H1 (cell line): ENCODE measurements around the gene ALPP. TPM values are rescaled to one million over a fixed set of nuclear protein-coding genes. Genes with fewer than 3 reads are reported as not detected.
"Not testable (repeated sequence)": the region's sequence is repeated elsewhere in the genome, so short reads cannot be mapped to it uniquely, and the experiment has no call there.

Experiments used
- CTCF ChIA-PET: fragments of 300-600 bp; sonication (Branson Sonifier 250); formaldehyde crosslinking; loops from one replicate; lab custom pipeline; 2021; ENCODE audit not compliant: partially characterized antibody; lab: Charles Lee
- POLR2A ChIA-PET: fragments of 300-600 bp; sonication (Branson Sonifier 250); formaldehyde crosslinking; loops from one replicate; lab custom pipeline; 2021; ENCODE audit warnings: inconsistent platforms; ENCODE audit not compliant: partially characterized antibody; lab: Charles Lee
- DNase-seq, 2 experiments: peaks; one replicate each; pipeline versions ENCODE4 v3.0.0 to v3.0.0-alpha.2; 2010 to 2022; ENCODE audit warnings: low spot score in 2 of 2, low read depth in 1 of 2, mixed read lengths in 1 of 2
- FAIRE-seq: peaks from 2 replicates; lab custom pipeline; 2011; peaks lifted over from hg19 to GRCh38; lab: Jason Lieb, UNC
- H2AFZ ChIP-seq: 2 replicates; pipeline ENCODE4 v1.8.1; 2012; ENCODE audit warnings: low read length, inconsistent platforms
- H2AK5ac ChIP-seq: 2 replicates; pipeline ENCODE4 v1.6.1; 2013; ENCODE audit warnings: low read depth, low read length
- H2BK120ac ChIP-seq: replicated peaks from 2 replicates; pipeline ENCODE3; 2013; ENCODE audit warnings: low read depth, low read length, inconsistent platforms
- H2BK12ac ChIP-seq: 2 replicates; pipeline ENCODE4 v1.6.1; 2013; ENCODE audit warnings: low read depth, low read length
- H2BK15ac ChIP-seq: 2 replicates; pipeline ENCODE4 v1.6.1; 2013; ENCODE audit warnings: low read length
- H2BK20ac ChIP-seq: 2 replicates; pipeline ENCODE4 v1.6.1; 2013; ENCODE audit warnings: low read length
- H2BK5ac ChIP-seq: 2 replicates; pipeline ENCODE4 v1.6.1; 2013; ENCODE audit warnings: low read depth, low read length
- H3K14ac ChIP-seq: 2 replicates; pipeline ENCODE4 v1.6.1; 2013; ENCODE audit warnings: inconsistent platforms; ENCODE audit not compliant: insufficient read length
- H3K18ac ChIP-seq: 2 replicates; pipeline ENCODE4 v1.6.1; 2013; ENCODE audit warnings: low read length; ENCODE audit errors: extremely low read depth
- H3K23ac ChIP-seq: 2 replicates; pipeline ENCODE4 v1.6.1; 2013; ENCODE audit warnings: inconsistent platforms; ENCODE audit not compliant: insufficient read length
- H3K23me2 ChIP-seq: 2 replicates; pipeline ENCODE4 v1.6.1; 2013; ENCODE audit warnings: low read depth, low read length
- H3K27ac ChIP-seq: 2 replicates; pipeline ENCODE4 v1.6.1; 2011; ENCODE audit warnings: low read depth, low read length, inconsistent platforms
- H3K27me3 ChIP-seq, 4 experiments: replicated peaks in 1 of 4; 1 replicate in 1 of 4; 2 replicates in 3 of 4; pipeline versions ENCODE4 v1.6.1 to v1.8.1; 2011 to 2013; ENCODE audit warnings: low read length in 3 of 4, mild to moderate bottlenecking in 3 of 4, inconsistent platforms in 2 of 4, mixed read lengths in 2 of 4, moderate library complexity in 1 of 4; ENCODE audit not compliant: control insufficient read depth in 3 of 4, insufficient read depth in 3 of 4; ENCODE audit errors: extremely low read depth in 1 of 4
- H3K36me3 ChIP-seq, 4 experiments: 2 replicates each; pipeline versions ENCODE4 v1.6.1 to v1.8.1; 2011 to 2013; ENCODE audit warnings: mild to moderate bottlenecking in 4 of 4, low read length in 3 of 4, moderate library complexity in 2 of 4, control low read depth in 1 of 4, inconsistent platforms in 1 of 4; ENCODE audit not compliant: insufficient read depth in 4 of 4, control insufficient read depth in 2 of 4
- H3K4ac ChIP-seq: replicated peaks from 2 replicates; pipeline ENCODE3; 2013; ENCODE audit warnings: low read length, low read depth, mixed read lengths, inconsistent platforms; ENCODE audit not compliant: insufficient read length
- H3K4me1 ChIP-seq, 4 experiments: replicated peaks in 1 of 4; 1 replicate in 1 of 4; 2 replicates in 3 of 4; pipeline versions ENCODE4 v1.6.1 to v1.8.1; 2011 to 2013; ENCODE audit warnings: low read length in 3 of 4, inconsistent platforms in 2 of 4, mixed read lengths in 1 of 4; ENCODE audit not compliant: insufficient read depth in 4 of 4, control insufficient read depth in 3 of 4
- H3K4me2 ChIP-seq, 2 experiments: 2 replicates each; pipeline versions ENCODE4 v1.6.1 to v1.8.1; 2011 to 2013; ENCODE audit warnings: low read depth in 2 of 2, low read length in 2 of 2, control low read depth in 1 of 2, inconsistent platforms in 1 of 2, mild to moderate bottlenecking in 1 of 2; ENCODE audit not compliant: insufficient read depth in 1 of 2
- H3K4me3 ChIP-seq, 4 experiments: fragments of 200-600, 300-600 bp in 1 of 4; sonication (generic), shearing (Covaris generic), sonication (Bioruptor Twin) in 1 of 4; 2 replicates each; pipeline versions ENCODE4 v1.5.1 to v1.8.1; 2011 to 2016; ENCODE audit warnings: low read length in 4 of 4, low read depth in 3 of 4, control low read depth in 2 of 4, inconsistent platforms in 2 of 4, mild to moderate bottlenecking in 2 of 4, mixed read lengths in 1 of 4, moderate library complexity in 1 of 4; ENCODE audit not compliant: insufficient read depth in 2 of 4; ENCODE audit errors: extremely low read depth in 1 of 4
- H3K56ac ChIP-seq: replicated peaks from 2 replicates; pipeline ENCODE3; 2013; ENCODE audit warnings: low read depth, mild to moderate bottlenecking, mixed read lengths, low read length, inconsistent platforms; ENCODE audit not compliant: insufficient read length
- H3K79me1 ChIP-seq: 2 replicates; pipeline ENCODE4 v1.6.1; 2013; ENCODE audit warnings: low read depth, low read length, control low read depth
- H3K79me2 ChIP-seq, 2 experiments: 2 replicates each; pipeline versions ENCODE4 v1.6.1 to v1.8.1; 2012 to 2013; ENCODE audit warnings: low read length in 2 of 2, mild to moderate bottlenecking in 2 of 2, inconsistent platforms in 1 of 2; ENCODE audit not compliant: insufficient read depth in 2 of 2, control insufficient read depth in 1 of 2
- H3K9ac ChIP-seq, 4 experiments: replicated peaks in 1 of 4; 1 replicate in 1 of 4; 2 replicates in 3 of 4; pipeline versions ENCODE4 v1.6.1 to v1.8.1; 2011 to 2013; ENCODE audit warnings: low read depth in 3 of 4, low read length in 3 of 4, control low read depth in 2 of 4, mild to moderate bottlenecking in 2 of 4, moderate library complexity in 2 of 4, inconsistent platforms in 1 of 4; ENCODE audit errors: extremely low read depth in 1 of 4
- H3K9me3 ChIP-seq, 2 experiments: 2 replicates each; pipeline versions ENCODE4 v1.6.1 to v1.8.1; 2012 to 2013; ENCODE audit warnings: mild to moderate bottlenecking in 2 of 2, moderate library complexity in 2 of 2, control low read depth in 1 of 2, inconsistent platforms in 1 of 2, low read depth in 1 of 2, low read length in 1 of 2, mixed read lengths in 1 of 2; ENCODE audit not compliant: insufficient read depth in 2 of 2
- H4K20me1 ChIP-seq, 2 experiments: replicated peaks in 1 of 2; 2 replicates each; pipeline versions ENCODE3 to v1.8.1; 2011 to 2013; ENCODE audit warnings: inconsistent platforms in 2 of 2, low read length in 2 of 2, mild to moderate bottlenecking in 1 of 2; ENCODE audit not compliant: insufficient read depth in 2 of 2, control insufficient read depth in 1 of 2
- H4K5ac ChIP-seq: 2 replicates; pipeline ENCODE4 v1.6.1; 2013; ENCODE audit warnings: low read length, low read depth, mixed read lengths, inconsistent platforms; ENCODE audit not compliant: insufficient read length
- H4K8ac ChIP-seq: 2 replicates; pipeline ENCODE4 v1.8.0; 2013; ENCODE audit warnings: mild to moderate bottlenecking, moderate library complexity, low read length, inconsistent platforms; ENCODE audit not compliant: insufficient read depth; ENCODE audit errors: extremely low read depth
- H4K91ac ChIP-seq: replicated peaks from 2 replicates; pipeline ENCODE3; 2013; ENCODE audit warnings: low read length, mixed read lengths, inconsistent platforms; ENCODE audit not compliant: insufficient read length
- CEBPB ChIP-seq: IDR thresholded peaks from 2 replicates; pipeline ENCODE4 v1.6.1; 2012; ENCODE audit warnings: low read depth, low read length
- JUND ChIP-seq: IDR thresholded peaks from 2 replicates; pipeline ENCODE4 v1.6.1; 2011; ENCODE audit warnings: mild to moderate bottlenecking, improper control_type of control experiment, low read length
- RBBP5 ChIP-seq: IDR thresholded peaks from 2 replicates; pipeline ENCODE4 v1.7.1; 2012; ENCODE audit warnings: low read depth, mild to moderate bottlenecking, inconsistent platforms, low read length, moderate library complexity, borderline replicate concordance
- SIN3A ChIP-seq, 2 experiments: IDR thresholded peaks in 1 of 2; conservative IDR thresholded peaks in 1 of 2; 2 replicates each; pipeline ENCODE4 v1.6.1; 2011 to 2012; ENCODE audit warnings: low read length in 2 of 2, improper control_type of control experiment in 1 of 2, low read depth in 1 of 2, mild to moderate bottlenecking in 1 of 2
- WGBS, 2 experiments: shearing (Covaris generic) in 1 of 2; methylation state at CpG; one replicate each; pipeline versions ENCODE4 v1.1.6 to v1.1.7; 2013 to 2015; ENCODE audit warnings: low lambda C conversion rate in 2 of 2, mixed read lengths in 2 of 2, inconsistent platforms in 1 of 2, low coverage in 1 of 2, missing lambda C conversion rate in 1 of 2; ENCODE audit not compliant: insufficient replicate concordance in 2 of 2, insufficient coverage in 1 of 2, insufficient read length in 1 of 2; ENCODE audit errors: extremely low coverage in 1 of 2, missing lambda C conversion rate in 1 of 2; 5-methylcytosine and 5-hydroxymethylcytosine counted together
- polyA plus RNA-seq, 7 experiments: library from polyadenylated mRNA; depleted of rRNA in 3 of 7; stranded (reverse) in 5 of 7; unstranded in 2 of 7; fragments of >200 nt in 5 of 7; fragments of 200-250 nt in 2 of 7; gene quantifications; 1 replicate in 5 of 7; 2 replicates in 1 of 7; 4 replicates in 1 of 7; pipeline versions ENCODE4 v1.2.1 to v1.2.3, GENCODE V29; 2011 to 2013; ENCODE audit warnings: missing spikeins in 2 of 7, mixed read lengths in 2 of 7
- total RNA-seq: library from RNA; stranded (reverse); fragmentation: NEBNext Ultra II Directional; extraction: Animal tissue kit (Norgen Biotek cat#: 25700); gene quantifications from 2 replicates; pipeline ENCODE4 v1.2.1, GENCODE V29; 2021

Gene ALPP
- total and polyA plus RNA-seq, 2 of the 8 experiments (the other 6 are each of a cell fraction or from before 2014, with no cell fraction given), result 0.15 TPM

- TF ChIP-seq CEBPB, result no peak
- no peak for TF ChIP-seq RBBP5
- TF ChIP-seq SIN3A (conservative IDR thresholded peaks at IDR 0.05 in 1 of 2, IDR thresholded peaks at IDR 0.05 in 1 of 2; ENCODE audit: low read depth in 1 of 2, low read length in 2 of 2), result no peak
- no peak for TF ChIP-seq JUND
Measured at GRCh38 chr2:232393556-232393955, 15.0 kb downstream of the ALPP start (continued).

DNA sequence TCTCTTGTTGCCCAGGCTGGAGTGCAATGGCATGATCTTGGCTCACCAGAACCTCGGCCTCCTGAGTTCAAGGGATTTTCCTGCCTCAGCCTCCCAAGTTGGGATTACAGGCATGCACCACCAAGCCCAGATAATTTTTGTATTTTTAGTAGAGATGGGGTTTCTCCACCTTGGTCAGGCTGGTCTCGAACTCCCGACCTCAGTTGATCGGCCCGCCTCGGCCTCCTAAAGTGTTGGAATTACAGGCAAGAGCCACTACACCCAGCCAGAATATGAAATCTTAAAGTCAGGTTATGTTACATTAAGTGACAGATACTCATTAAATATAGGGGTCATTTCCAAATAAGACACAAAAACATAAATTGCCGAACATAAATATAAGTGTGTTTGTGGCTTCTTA lies 15.9 kb downstream of the ALPP start:
- 87% methylated on average over 7 of the region's 7 CpGs; no CpG with 5 or more reads in 1 of the 2 experiments for WGBS, 2 experiments
- POLR2A ChIA-PET, result interaction anchor here (1.3 to 1.4 kb wide), 2 partner anchors 20 to 27 kb away, joined by 4 to 5 read pairs; no protein-coding TSS in a partner anchor

More for the DNA sequence above, 15.9 kb downstream of the ALPP start:
- H4K8ac ChIP-seq, H2BK5ac ChIP-seq, H3K14ac ChIP-seq, H3K4me2 ChIP-seq, H2AFZ ChIP-seq, H2BK12ac ChIP-seq, H4K5ac ChIP-seq, H3K79me2 ChIP-seq, H4K91ac ChIP-seq, H3K23me2 ChIP-seq, H3K4me1 ChIP-seq, H2BK15ac ChIP-seq, H3K18ac ChIP-seq, FAIRE-seq, H3K4me3 ChIP-seq, H3K23ac ChIP-seq, H2AK5ac ChIP-seq, H2BK120ac ChIP-seq, DNase-seq, H2BK20ac ChIP-seq, H3K27ac ChIP-seq, H3K9ac ChIP-seq, H3K79me1 ChIP-seq, H4K20me1 ChIP-seq, H3K4ac ChIP-seq, H3K36me3 ChIP-seq, H3K56ac ChIP-seq, H3K9me3 ChIP-seq: not testable (repeated sequence)
- peaks cover 0 to 11% (median 8%) of the 10 kb centered on the region in 4 experiments; a peak in 3 of 7 replicates for H3K27me3 ChIP-seq
- CTCF ChIA-PET, result interaction anchor here (0.7 to 1.5 kb wide), 6 partner anchors 16 to 65 kb away, joined by 3 to 7 read pairs (median 3); no protein-coding TSS in a partner anchor
